Mesothelial cell of epicardium (in vitro differentiated cells): ENCODE data around the gene SYNE2. TPM values are rescaled to one million over a fixed set of nuclear protein-coding genes. Genes with fewer than 3 reads are reported as not detected.

Source experiments
- DNase-seq, 2 experiments: peaks; one replicate each; pipeline ENCODE4 v3.0.0; 2021; ENCODE audit warnings: low spot score in 2 of 2; ENCODE audit not compliant: unreplicated experiment in 2 of 2
- H3K27ac Mint-ChIP-seq: 2 replicates; pipeline ENCODE4 v1.8.0; 2021; ENCODE audit warnings: mixed read lengths
- H3K27me3 Mint-ChIP-seq: 2 replicates; pipeline ENCODE4 v1.8.0; 2021; ENCODE audit warnings: low read depth, mixed read lengths
- H3K36me3 Mint-ChIP-seq: 2 replicates; pipeline ENCODE4 v1.8.0; 2021; ENCODE audit warnings: mixed read lengths
- H3K4me1 Mint-ChIP-seq: 2 replicates; pipeline ENCODE4 v1.8.0; 2021; ENCODE audit warnings: mixed read lengths
- H3K4me3 Mint-ChIP-seq: 2 replicates; pipeline ENCODE4 v1.8.0; 2021; ENCODE audit warnings: mild to moderate bottlenecking, moderate library complexity, mixed read lengths
- H3K9me3 Mint-ChIP-seq: 2 replicates; pipeline ENCODE4 v1.8.0; 2021; ENCODE audit warnings: mixed read lengths
- CTCF ChIP-seq: fragments of 200-600 bp; sonication (generic); IDR thresholded peaks from one replicate; pipeline ENCODE4 v1.5.0; 2021; ENCODE audit warnings: antibody characterized with exemption; ENCODE audit not compliant: unreplicated experiment
- total RNA-seq: library from RNA; stranded (reverse); gene quantifications from 3 replicates; pipeline ENCODE4 v1.2.1, GENCODE V29; 2021

Gene SYNE2
- total RNA-seq, 1 donor from 2014 or later: 87.1 TPM

GRCh38 chr14:63982156-63982555, 129.4 kb downstream of the SYNE2 start:
- TF ChIP-seq CTCF: no peak
- Mint-ChIP-seq H3K4me1 (no peaks in the 10 kb centered on the region), H3K4me3 (no peak overlapping the region), H3K27me3 (no peaks in the 10 kb centered on the region), H3K9me3 (peaks cover 4% of the 10 kb centered on the region), H3K27ac (no peak overlapping the region), H3K36me3 (peaks cover 31% of the 10 kb centered on the region)
- DNase-seq: no peak

GRCh38 chr14:63982629-63983028, 129.8 kb downstream of the SYNE2 start:
- DNase-seq: no peak
- peaks cover 31% of the 10 kb centered on the region for H3K36me3 Mint-ChIP-seq
- TF ChIP-seq CTCF: no peak
- no peaks in the 10 kb centered on the region for H3K4me1 Mint-ChIP-seq
- no peak overlapping the region for H3K27ac Mint-ChIP-seq
- no peaks in the 10 kb centered on the region for H3K27me3 Mint-ChIP-seq
- H3K4me3 Mint-ChIP-seq: no peak overlapping the region
- peaks cover 4% of the 10 kb centered on the region for H3K9me3 Mint-ChIP-seq

GRCh38 chr14:63986789-63987533, 134.2 kb downstream of the SYNE2 start:
- peaks cover 2% of the 10 kb centered on the region for H3K9me3 Mint-ChIP-seq
- no peaks in the 10 kb centered on the region for H3K27me3 Mint-ChIP-seq
- DNase-seq: no peak
- H3K36me3 Mint-ChIP-seq: peaks cover 31% of the 10 kb centered on the region
- H3K4me1 Mint-ChIP-seq: no peaks in the 10 kb centered on the region
- no peak overlapping the region for H3K27ac Mint-ChIP-seq
- no peak for TF ChIP-seq CTCF
- H3K4me3 Mint-ChIP-seq: no peak overlapping the region

- Mint-ChIP-seq H3K27ac (no peak overlapping the region), H3K36me3 (peaks cover 26% of the 10 kb centered on the region), H3K9me3 (no peaks in the 10 kb centered on the region), H3K27me3 (no peaks in the 10 kb centered on the region), H3K4me1 (peaks cover 3% of the 10 kb centered on the region), H3K4me3 (no peak overlapping the region)
- DNase-seq: no peak
- TF ChIP-seq CTCF: no peak
Measured at GRCh38 chr14:63988579-63988978, 135.8 kb downstream of the SYNE2 start.

- peaks cover 3% of the 10 kb centered on the region for H3K4me1 Mint-ChIP-seq
- no peak overlapping the region for H3K27ac Mint-ChIP-seq
- DNase-seq: no peak
- H3K36me3 Mint-ChIP-seq: peaks cover 24% of the 10 kb centered on the region
- no peak overlapping the region for H3K4me3 Mint-ChIP-seq
- TF ChIP-seq CTCF: no peak
- no peaks in the 10 kb centered on the region for H3K27me3 Mint-ChIP-seq
- no peaks in the 10 kb centered on the region for H3K9me3 Mint-ChIP-seq
Measured at GRCh38 chr14:63991833-63992232, 139.0 kb downstream of the SYNE2 start.
